Esophagus muscularis mucosa (tissue), 4 donors: ENCODE data around the gene NQO1. TPM values are rescaled to one million over a fixed set of nuclear protein-coding genes. Genes with fewer than 3 reads are reported as not detected.

Experiments used
- DNase-seq: peaks from one replicate; pipeline ENCODE4 v3.0.0-alpha.2; 2017; ENCODE audit errors: extremely low spot score
- H3K27ac ChIP-seq, 4 donors: fragments of 200-600 bp; sonication (generic); replicated peaks in 1 of 4; 1 replicate in 3 of 4; 2 replicates in 1 of 4; pipeline ENCODE4 v1.5.1; 2016 to 2019; ENCODE audit warnings: mild to moderate bottlenecking in 1 of 4
- H3K27me3 ChIP-seq, 4 donors: fragments of 200-600 bp; sonication (generic); one replicate each; pipeline versions ENCODE4 v1.5.1 to v1.6.0; 2016 to 2019
- H3K36me3 ChIP-seq, 4 donors: fragments of 200-600 bp; sonication (generic); one replicate each; pipeline ENCODE4 v1.5.1; 2016 to 2019
- H3K4me1 ChIP-seq, 4 donors: fragments of 200-600 bp; sonication (generic); one replicate each; pipeline ENCODE4 v1.5.1; 2016 to 2019
- H3K4me3 ChIP-seq, 4 donors: fragments of 200-600 bp; sonication (generic); 1 replicate in 2 of 4; 2 replicates in 2 of 4; pipeline ENCODE4 v1.5.1; 2016 to 2019; ENCODE audit warnings: mild to moderate bottlenecking in 4 of 4, moderate library complexity in 1 of 4
- H3K9me3 ChIP-seq, 4 donors: fragments of 200-600 bp; sonication (generic); 1 replicate in 3 of 4; 2 replicates in 1 of 4; pipeline ENCODE4 v1.5.1; 2016 to 2019
- EP300 ChIP-seq: sonication (generic); formaldehyde crosslinking; IDR thresholded peaks from one replicate; pipeline ENCODE4 v1.6.1; 2017; ENCODE audit warnings: antibody characterized with exemption
- POLR2A ChIP-seq: fragments of 450-650 bp; IDR thresholded peaks from one replicate; pipeline ENCODE4 v1.6.1; 2017; ENCODE audit warnings: antibody characterized with exemption, moderate library complexity, mild to moderate bottlenecking, low read depth
- POLR2AphosphoS5 ChIP-seq, 2 donors: sonication (generic); formaldehyde crosslinking; IDR thresholded peaks; one replicate each; pipeline ENCODE4 v1.6.1; 2017; ENCODE audit warnings: antibody characterized with exemption in 2 of 2
- WGBS: methylation state at CpG from one replicate; pipeline ENCODE4 v1.1.5; 2018; 5-methylcytosine and 5-hydroxymethylcytosine counted together
- intact Hi-C: fragments of 100-400 bp; cut with DNase I; formaldehyde crosslinking; loops from one replicate; pipeline ENCODE4 v1.15.1; 2023
- total RNA-seq, 4 donors: library from RNA; depleted of rRNA; stranded (reverse); fragments of >200 nt; gene quantifications; one replicate each; pipeline versions ENCODE4 v1.1.0 to v1.2.1, GENCODE V29; 2016
- TF ChIP-seq, protein P1 (sequence below), 3 experiments: fragments of 200-600 bp in 2 of 3; fragments of 450-650 bp in 1 of 3; sonication (generic) in 2 of 3; IDR thresholded peaks; one replicate each; pipeline ENCODE4 v1.5.1; 2017 to 2019; ENCODE audit warnings: antibody characterized with exemption in 3 of 3, mild to moderate bottlenecking in 2 of 3, moderate library complexity in 1 of 3

Gene NQO1
- total RNA-seq, 4 donors from 2014 or later, result 54.5 to 114 (median 96.3) TPM

DNA sequence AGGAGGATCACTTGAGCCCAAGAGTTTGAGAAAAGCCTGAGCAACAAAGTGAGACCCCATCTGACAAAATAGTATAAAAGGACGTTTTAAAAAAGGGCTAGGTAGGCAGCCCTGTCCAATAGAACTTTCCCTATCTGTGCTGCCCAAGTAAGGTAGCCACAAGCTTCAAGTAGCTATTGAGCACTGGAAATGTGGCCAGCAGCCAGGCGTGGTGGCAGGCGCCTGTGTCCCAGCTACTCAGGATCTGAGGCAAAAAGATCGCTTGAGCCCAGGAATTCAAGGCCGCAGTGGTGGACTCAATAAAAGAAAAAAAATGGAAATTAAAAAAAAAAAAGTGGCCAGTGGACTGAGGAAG is 1.5 kb upstream of the NQO1 start:
- no peaks in the 10 kb centered on the region for H3K27me3 ChIP-seq
- H3K4me3 ChIP-seq, result peak overlapping the region in 1 of 4 donors; percentile 62
- TF ChIP-seq POLR2A, result no peak
- TF ChIP-seq EP300, result no peak
- TF ChIP-seq, protein P1, sequence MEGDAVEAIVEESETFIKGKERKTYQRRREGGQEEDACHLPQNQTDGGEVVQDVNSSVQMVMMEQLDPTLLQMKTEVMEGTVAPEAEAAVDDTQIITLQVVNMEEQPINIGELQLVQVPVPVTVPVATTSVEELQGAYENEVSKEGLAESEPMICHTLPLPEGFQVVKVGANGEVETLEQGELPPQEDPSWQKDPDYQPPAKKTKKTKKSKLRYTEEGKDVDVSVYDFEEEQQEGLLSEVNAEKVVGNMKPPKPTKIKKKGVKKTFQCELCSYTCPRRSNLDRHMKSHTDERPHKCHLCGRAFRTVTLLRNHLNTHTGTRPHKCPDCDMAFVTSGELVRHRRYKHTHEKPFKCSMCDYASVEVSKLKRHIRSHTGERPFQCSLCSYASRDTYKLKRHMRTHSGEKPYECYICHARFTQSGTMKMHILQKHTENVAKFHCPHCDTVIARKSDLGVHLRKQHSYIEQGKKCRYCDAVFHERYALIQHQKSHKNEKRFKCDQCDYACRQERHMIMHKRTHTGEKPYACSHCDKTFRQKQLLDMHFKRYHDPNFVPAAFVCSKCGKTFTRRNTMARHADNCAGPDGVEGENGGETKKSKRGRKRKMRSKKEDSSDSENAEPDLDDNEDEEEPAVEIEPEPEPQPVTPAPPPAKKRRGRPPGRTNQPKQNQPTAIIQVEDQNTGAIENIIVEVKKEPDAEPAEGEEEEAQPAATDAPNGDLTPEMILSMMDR (IDR thresholded peaks at IDR 0.05), result no peak
- no peak for TF ChIP-seq POLR2AphosphoS5 (IDR thresholded peaks at IDR 0.05)
- 90% methylated on average over 5 of the region's 5 CpGs for WGBS
- DNase-seq, result no peak
- H3K36me3 ChIP-seq, result no peaks in the 10 kb centered on the region
- H3K4me1 ChIP-seq, result peaks cover 17 to 60% (median 38%) of the 10 kb centered on the region in 4 donors
- intact Hi-C loops, result no loop called here
- peak overlapping the region; percentile 78 to 85 (median 82) for H3K27ac ChIP-seq
- H3K9me3 ChIP-seq, result no peaks in the 10 kb centered on the region

DNA sequence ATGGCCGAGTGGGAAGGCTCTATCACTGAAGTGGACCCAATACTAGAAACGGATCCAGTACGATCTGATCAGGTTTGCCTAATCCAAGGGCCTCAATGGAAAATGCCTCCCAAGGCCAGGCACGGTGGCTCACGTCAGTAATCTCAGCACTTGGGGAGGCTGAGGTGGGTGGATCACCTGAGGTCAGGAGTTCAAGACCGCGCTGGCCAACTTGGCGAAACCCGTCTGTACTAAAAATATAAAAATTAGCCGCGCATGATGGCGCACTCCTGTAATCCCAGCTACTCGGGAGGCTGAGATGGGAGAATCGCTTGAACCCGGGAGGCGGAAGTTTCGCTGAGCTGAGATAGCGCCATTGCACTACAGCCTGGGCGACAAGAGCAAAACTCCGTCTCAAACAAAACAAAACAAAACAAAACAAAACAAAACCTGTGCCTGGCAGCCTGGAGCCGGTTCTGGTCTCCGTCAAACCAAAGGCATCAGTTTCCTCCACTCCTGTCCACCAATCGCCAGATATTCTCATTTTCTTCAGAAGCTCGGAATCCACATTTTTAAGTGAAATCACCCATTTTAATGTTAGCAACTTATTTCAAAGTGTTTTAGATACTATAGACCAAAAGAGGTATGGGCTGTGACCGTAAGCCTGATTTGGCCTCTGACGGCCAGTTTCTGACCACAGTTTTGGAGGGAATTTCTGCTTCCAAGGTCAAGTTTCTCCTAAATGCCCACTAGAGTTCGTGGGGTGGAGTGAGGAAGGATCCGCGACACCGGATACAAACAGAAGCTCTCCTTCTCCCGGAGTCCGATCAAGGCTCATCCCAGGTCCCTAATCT is 664 bp downstream of the NQO1 start:
- Histone ChIP-seq H3K27ac (peak overlapping the region; percentile 78 to 85 (median 82)), H3K27me3 (no peaks in the 10 kb centered on the region), H3K36me3 (no peaks in the 10 kb centered on the region), H3K4me3 (peak overlapping the region; percentile 57 to 72 (median 61)), H3K4me1 (peaks cover 17 to 67% (median 38%) of the 10 kb centered on the region in 4 donors), H3K9me3 (no peaks in the 10 kb centered on the region)
- TF ChIP-seq POLR2A (no peak), EP300 (no peak), POLR2AphosphoS5 (IDR thresholded peaks at IDR 0.05) (no peak)
- TF ChIP-seq, protein P1 (IDR thresholded peaks at IDR 0.05), result no peak
- WGBS, result 75% methylated on average over 31 of the region's 32 CpGs
- intact Hi-C loops, result no loop called here
- DNase-seq, result no peak

DNA sequence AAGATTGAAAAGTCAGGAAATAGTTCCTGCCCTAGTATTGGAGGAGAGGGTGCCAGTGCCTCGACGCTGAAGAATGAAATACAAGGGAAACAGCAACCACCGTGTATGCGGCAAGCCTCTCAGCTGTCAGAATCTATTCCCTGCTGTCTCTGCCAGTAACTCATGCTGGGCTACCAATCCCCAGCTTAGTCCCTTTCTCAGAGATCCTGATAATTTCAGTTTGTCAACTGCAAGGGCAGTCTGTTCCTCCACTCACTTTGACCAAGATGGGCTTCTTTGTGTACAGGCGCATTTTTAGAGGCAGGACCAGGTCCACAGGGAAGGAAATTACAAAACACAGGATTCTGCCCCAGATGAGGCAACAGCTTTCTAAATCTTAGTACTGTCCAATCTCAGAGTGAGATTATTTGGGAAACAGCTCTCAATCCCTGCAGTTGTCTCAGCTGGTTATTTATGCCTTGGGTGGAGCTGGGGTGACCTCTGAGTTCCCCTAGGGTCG is 1.3 kb downstream of the NQO1 start:
- Histone ChIP-seq H3K36me3 (peaks cover 0 to under 1% (median 0%) of the 10 kb centered on the region in 4 donors), H3K27me3 (no peaks in the 10 kb centered on the region), H3K4me3 (peak overlapping the region in 3 of 4 donors; percentile 60 to 72 (median 62)), H3K9me3 (no peaks in the 10 kb centered on the region), H3K4me1 (peaks cover 17 to 67% (median 38%) of the 10 kb centered on the region in 4 donors), H3K27ac (peak overlapping the region; percentile 78 to 85 (median 82))
- TF ChIP-seq, protein P1 (IDR thresholded peaks at IDR 0.05), result no peak
- TF ChIP-seq POLR2A (no peak), EP300 (no peak), POLR2AphosphoS5 (IDR thresholded peaks at IDR 0.05) (no peak)
- no peak for DNase-seq
- WGBS, result 63% methylated on average over 6 of the region's 6 CpGs
- intact Hi-C loops, result no loop called here

DNA sequence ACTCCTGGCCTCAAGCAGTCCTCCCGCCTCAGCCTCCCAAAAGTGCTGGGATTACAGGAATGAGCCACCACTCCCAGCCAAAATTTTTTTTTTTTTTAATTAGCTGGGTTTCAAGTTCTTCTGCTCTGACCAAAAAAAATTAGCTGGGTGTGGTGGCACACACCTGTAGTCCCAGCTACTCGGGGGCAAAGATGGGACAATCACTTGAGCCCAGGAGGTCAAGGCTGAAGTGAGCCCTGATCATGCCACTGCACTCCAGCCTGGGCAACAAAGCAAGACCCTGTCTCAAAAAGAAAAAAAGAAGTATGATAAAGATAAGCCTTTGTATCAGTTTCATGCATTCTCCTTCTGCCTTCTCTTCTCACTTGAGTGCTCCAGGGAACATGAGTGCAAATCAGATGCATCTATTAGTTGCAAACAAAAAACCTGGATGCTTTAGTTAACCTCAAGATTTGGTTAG is 1.9 kb downstream of the NQO1 start:
- WGBS, result 92% methylated on average over 2 of the region's 2 CpGs
- H3K4me3 ChIP-seq, result peak overlapping the region in 1 of 4 donors; percentile 62

More for the DNA sequence above, 1.9 kb downstream of the NQO1 start:
- peaks cover 17 to 67% (median 38%) of the 10 kb centered on the region in 4 donors for H3K4me1 ChIP-seq
- H3K27me3 ChIP-seq, result no peaks in the 10 kb centered on the region
- TF ChIP-seq EP300, result no peak
- no peak for TF ChIP-seq POLR2AphosphoS5 (IDR thresholded peaks at IDR 0.05)
- TF ChIP-seq, protein P1 (IDR thresholded peaks at IDR 0.05), result no peak
- no peak for TF ChIP-seq POLR2A
- H3K27ac ChIP-seq, result peak overlapping the region in 3 of 4 donors; percentile 78 to 85 (median 85)
- H3K36me3 ChIP-seq, result peaks cover 0 to 6% (median 0%) of the 10 kb centered on the region in 4 donors
- H3K9me3 ChIP-seq, result no peaks in the 10 kb centered on the region
- no peak for DNase-seq
- intact Hi-C loops, result no loop called here
